WERI-Rb-1 (cell line): ENCODE results near the gene C3orf52.
A peak's percentile ranks its signal among the peaks of the same experiment; 100 is the strongest.

Experiments used
- DNase-seq: peaks from one replicate; pipeline ENCODE4 v3.0.0-alpha.2; 2020
- H3K27ac ChIP-seq: fragments of 250-450 bp; sonication (Bioruptor Pico); 2 replicates; pipeline ENCODE4 v1.5.1; 2020; ENCODE audit warnings: mild to moderate bottlenecking, moderate library complexity
- H3K27me3 ChIP-seq: fragments of 250-450 bp; sonication (Bioruptor Pico); 2 replicates; pipeline ENCODE4 v1.5.1; 2021; ENCODE audit warnings: mild to moderate bottlenecking, low read depth, moderate library complexity; ENCODE audit not compliant: insufficient read depth, severe bottlenecking
- H3K36me3 ChIP-seq: fragments of 250-450 bp; sonication (Bioruptor Pico); 2 replicates; pipeline ENCODE4 v1.5.1; 2020; ENCODE audit warnings: mild to moderate bottlenecking, moderate library complexity
- H3K4me3 ChIP-seq: 2 replicates; pipeline ENCODE4 v1.5.1; 2011; ENCODE audit warnings: low read depth, mild to moderate bottlenecking, control low read depth, low read length
- H3K9me3 ChIP-seq: fragments of 250-450 bp; sonication (Bioruptor Pico); 2 replicates; pipeline ENCODE4 v1.5.1; 2021; ENCODE audit warnings: mild to moderate bottlenecking, moderate library complexity; ENCODE audit not compliant: severe bottlenecking
- TF ChIP-seq, protein P1 (sequence below): IDR thresholded peaks from 2 replicates; pipeline ENCODE4 v1.5.1; 2011; ENCODE audit warnings: low read depth, mild to moderate bottlenecking, control low read depth, inconsistent platforms, low read length

Gene C3orf52

DNA sequence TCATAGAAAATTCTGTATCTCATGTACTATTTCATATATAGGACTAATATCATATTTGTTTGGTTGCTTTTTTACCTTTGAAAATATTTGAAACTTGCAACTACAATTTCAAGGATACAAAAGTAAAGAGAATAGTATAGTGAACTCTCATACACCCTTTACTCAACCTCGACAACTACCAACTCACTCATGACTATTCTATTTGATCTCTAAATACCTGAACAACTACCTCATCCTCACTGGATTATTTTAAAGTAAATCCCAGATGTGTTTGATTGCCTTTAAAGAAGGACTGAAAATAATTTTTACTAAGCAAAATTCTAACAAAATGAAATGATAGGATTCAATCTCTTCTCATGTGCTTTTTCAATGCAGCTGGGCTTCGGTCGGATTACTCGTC, 39.6 kb upstream of the C3orf52 start:
- H3K27me3 ChIP-seq: no peaks in the 10 kb centered on the region
- H3K36me3 ChIP-seq: no peaks in the 10 kb centered on the region
- no peak overlapping the region for H3K27ac ChIP-seq
- no peaks in the 10 kb centered on the region for H3K9me3 ChIP-seq
- TF ChIP-seq, protein P1, sequence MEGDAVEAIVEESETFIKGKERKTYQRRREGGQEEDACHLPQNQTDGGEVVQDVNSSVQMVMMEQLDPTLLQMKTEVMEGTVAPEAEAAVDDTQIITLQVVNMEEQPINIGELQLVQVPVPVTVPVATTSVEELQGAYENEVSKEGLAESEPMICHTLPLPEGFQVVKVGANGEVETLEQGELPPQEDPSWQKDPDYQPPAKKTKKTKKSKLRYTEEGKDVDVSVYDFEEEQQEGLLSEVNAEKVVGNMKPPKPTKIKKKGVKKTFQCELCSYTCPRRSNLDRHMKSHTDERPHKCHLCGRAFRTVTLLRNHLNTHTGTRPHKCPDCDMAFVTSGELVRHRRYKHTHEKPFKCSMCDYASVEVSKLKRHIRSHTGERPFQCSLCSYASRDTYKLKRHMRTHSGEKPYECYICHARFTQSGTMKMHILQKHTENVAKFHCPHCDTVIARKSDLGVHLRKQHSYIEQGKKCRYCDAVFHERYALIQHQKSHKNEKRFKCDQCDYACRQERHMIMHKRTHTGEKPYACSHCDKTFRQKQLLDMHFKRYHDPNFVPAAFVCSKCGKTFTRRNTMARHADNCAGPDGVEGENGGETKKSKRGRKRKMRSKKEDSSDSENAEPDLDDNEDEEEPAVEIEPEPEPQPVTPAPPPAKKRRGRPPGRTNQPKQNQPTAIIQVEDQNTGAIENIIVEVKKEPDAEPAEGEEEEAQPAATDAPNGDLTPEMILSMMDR: no peak
- DNase-seq: no peak
- no peak overlapping the region for H3K4me3 ChIP-seq

DNA sequence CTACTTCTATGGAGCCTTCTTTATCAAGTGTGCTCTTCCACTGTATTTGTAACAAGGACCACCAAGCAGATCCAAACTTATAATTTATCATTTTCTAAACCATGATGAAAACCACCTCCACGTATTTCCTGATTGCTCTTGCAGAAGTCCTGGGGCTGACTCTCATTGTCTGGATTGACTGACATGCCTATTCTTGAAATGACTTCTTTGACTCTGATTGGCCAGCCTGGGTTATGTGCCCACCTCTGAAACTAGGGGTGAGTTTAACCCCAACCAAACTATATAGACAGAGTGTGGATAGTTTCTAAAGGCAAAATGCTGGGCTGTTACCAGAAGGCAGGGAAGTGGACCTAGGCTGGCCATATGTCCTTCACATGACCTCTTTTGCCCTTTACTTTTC, 38.9 kb upstream of the C3orf52 start:
- Histone ChIP-seq H3K27me3 (no peaks in the 10 kb centered on the region), H3K4me3 (no peak overlapping the region), H3K36me3 (no peaks in the 10 kb centered on the region), H3K27ac (no peak overlapping the region), H3K9me3 (no peaks in the 10 kb centered on the region)
- DNase-seq: no peak
- TF ChIP-seq, protein P1: no peak

DNA sequence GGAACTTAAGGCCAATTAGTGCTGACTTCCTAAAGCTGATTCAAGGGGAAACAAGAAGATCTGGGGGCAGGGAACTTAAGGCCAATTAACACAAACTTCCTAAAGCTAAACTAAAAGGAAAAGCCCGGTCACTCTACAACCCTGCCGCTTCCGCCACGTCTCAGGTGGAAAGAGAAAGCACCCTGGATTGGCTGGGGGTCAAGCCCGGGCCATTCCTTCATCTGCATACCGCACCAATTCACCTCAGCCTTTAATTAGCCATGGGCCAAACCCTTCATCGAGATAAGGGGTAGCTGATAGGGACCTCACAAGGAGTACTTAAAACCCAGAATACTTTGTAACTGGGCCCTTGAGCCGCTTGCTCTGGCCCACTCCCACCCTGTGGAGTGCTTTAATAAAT, 37.3 kb upstream of the C3orf52 start:
- TF ChIP-seq, protein P1: no peak
- H3K27me3 ChIP-seq: no peaks in the 10 kb centered on the region
- H3K36me3 ChIP-seq: no peaks in the 10 kb centered on the region
- H3K4me3 ChIP-seq: no peak overlapping the region
- DNase-seq: no peak
- no peaks in the 10 kb centered on the region for H3K9me3 ChIP-seq
- H3K27ac ChIP-seq: no peak overlapping the region

DNA sequence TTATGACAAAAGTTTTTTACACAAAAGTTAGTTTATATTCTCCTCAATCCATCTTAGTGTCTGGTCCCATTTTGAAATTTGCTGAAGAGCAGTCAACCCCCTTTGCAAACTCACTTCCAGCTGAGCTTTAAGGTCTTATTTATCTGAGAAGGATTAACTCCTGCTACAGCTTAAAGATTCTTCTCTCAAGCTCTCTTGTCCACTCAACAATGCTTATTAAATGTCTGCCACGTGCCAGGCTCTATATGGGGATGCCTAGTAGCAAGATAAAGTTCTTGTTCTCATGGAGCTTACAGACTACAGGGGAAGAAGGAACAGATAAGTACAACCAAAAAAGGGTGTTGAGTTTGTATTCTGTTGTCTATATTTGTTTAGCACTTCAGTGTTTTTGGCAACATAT, 33.0 kb upstream of the C3orf52 start:
- Histone ChIP-seq H3K27me3 (no peaks in the 10 kb centered on the region), H3K27ac (no peak overlapping the region), H3K9me3 (no peaks in the 10 kb centered on the region), H3K36me3 (no peaks in the 10 kb centered on the region), H3K4me3 (no peak overlapping the region)
- TF ChIP-seq, protein P1: no peak
- DNase-seq: peak; percentile 39

DNA sequence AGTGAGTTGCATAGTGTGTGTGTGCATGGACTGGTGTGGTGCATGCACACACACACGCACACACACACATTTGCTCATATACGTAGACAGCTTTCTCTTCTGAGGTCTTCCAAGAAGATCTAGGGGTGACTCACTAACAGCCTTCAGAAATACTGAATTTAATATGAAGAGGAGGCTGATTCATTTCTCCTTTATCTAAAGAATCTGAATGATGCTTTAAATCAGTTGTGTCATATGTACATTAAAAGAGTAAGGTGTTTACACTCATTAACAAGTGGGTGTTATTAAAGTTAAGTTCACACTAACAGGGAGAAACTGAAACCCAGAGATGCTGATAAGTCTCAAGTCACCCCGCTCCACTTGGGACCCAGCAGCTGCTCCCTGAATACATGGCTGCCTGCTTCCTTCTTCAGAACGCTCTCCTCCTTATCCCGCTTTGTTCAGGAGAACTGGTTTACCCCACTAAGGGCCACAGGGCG, 29.7 kb upstream of the C3orf52 start:
- no peak overlapping the region for H3K27ac ChIP-seq
- TF ChIP-seq, protein P1: no peak
- no peaks in the 10 kb centered on the region for H3K9me3 ChIP-seq
- H3K27me3 ChIP-seq: no peaks in the 10 kb centered on the region
- no peak for DNase-seq
- no peaks in the 10 kb centered on the region for H3K36me3 ChIP-seq
- no peak overlapping the region for H3K4me3 ChIP-seq

DNA sequence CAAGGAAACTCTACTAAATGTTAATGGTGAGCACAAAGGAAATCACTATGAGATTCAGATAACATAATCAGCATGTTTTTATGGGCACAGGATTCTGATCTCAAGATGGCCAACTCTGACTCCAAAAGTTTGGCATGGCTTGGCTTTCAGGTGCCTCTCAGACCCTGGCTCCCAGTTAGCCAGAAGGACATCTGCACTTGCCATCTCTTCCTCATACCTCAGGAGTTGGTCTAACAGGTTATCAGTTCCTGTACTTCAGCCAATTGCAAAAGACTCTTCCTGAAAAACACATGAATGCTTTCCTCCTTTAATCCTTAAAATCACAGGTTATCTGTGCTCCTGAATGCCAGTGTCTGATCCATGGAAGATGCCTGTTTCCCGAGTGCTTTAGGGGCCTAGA, 26.7 kb upstream of the C3orf52 start:
- TF ChIP-seq, protein P1: no peak
- Histone ChIP-seq H3K27ac (no peak overlapping the region), H3K27me3 (no peaks in the 10 kb centered on the region), H3K36me3 (no peaks in the 10 kb centered on the region), H3K9me3 (no peaks in the 10 kb centered on the region), H3K4me3 (no peak overlapping the region)
- no peak for DNase-seq
